GM21619 (cell line): ENCODE data around the gene TTC39C.

Experiments
- ATAC-seq: cut with Tn5 transposase; IDR thresholded peaks from one replicate; pipeline ENCODE4 v1.9.1; 2021; ENCODE audit not compliant: unreplicated experiment

Gene TTC39C

GRCh38 chr18:23990474-23991410 lies 23.8 kb upstream of the TTC39C start:
- no peak for ATAC-seq

- no peak for ATAC-seq
These were observed 22.2 kb upstream of the TTC39C start for GRCh38 chr18:23992089-23992940.

GRCh38 chr18:23992941-23993280 lies 21.6 kb upstream of the TTC39C start:
- ATAC-seq, result no peak

- ATAC-seq, result no peak
These were observed 20.1 kb upstream of the TTC39C start for GRCh38 chr18:23994361-23994902.

GRCh38 chr18:23995180-23995579 lies 19.4 kb upstream of the TTC39C start:
- no peak for ATAC-seq

GRCh38 chr18:23998018-23998417 lies 16.5 kb upstream of the TTC39C start:
- ATAC-seq, result no peak

- ATAC-seq, result no peak
These were observed 15.7 kb upstream of the TTC39C start for GRCh38 chr18:23998820-23999219.

GRCh38 chr18:24000613-24001490 lies 13.7 kb upstream of the TTC39C start:
- no peak for ATAC-seq

- ATAC-seq, result no peak
These were observed 12.1 kb upstream of the TTC39C start for GRCh38 chr18:24002479-24002878.

- ATAC-seq, result no peak
These were observed 11.3 kb upstream of the TTC39C start for GRCh38 chr18:24003288-24003687.

GRCh38 chr18:24003903-24004640 lies 10.5 kb upstream of the TTC39C start:
- ATAC-seq, result no peak

GRCh38 chr18:24006712-24007313 lies 7.7 kb upstream of the TTC39C start:
- no peak for ATAC-seq

GRCh38 chr18:24009246-24009645 lies 5.3 kb upstream of the TTC39C start:
- ATAC-seq, result no peak

- peak; percentile 51 for ATAC-seq
These were observed 4.8 kb upstream of the TTC39C start for GRCh38 chr18:24009651-24010333.

GRCh38 chr18:24010673-24011072 lies 3.9 kb upstream of the TTC39C start:
- no peak for ATAC-seq

- no peak for ATAC-seq
These were observed 3.2 kb upstream of the TTC39C start for GRCh38 chr18:24011123-24011917.

GRCh38 chr18:24013051-24013450 lies 1.5 kb upstream of the TTC39C start:
- no peak for ATAC-seq

- no peak for ATAC-seq
These were observed 558 bp downstream of the TTC39C start for GRCh38 chr18:24014986-24015638.
